H1 (cell line): ENCODE results near the gene EMP2. TPM values are rescaled to one million over a fixed set of nuclear protein-coding genes. Genes with fewer than 3 reads are reported as not detected.

ENCODE experiments used
- CTCF ChIA-PET: fragments of 300-600 bp; sonication (Branson Sonifier 250); formaldehyde crosslinking; loops from one replicate; lab custom pipeline; 2021; ENCODE audit not compliant: partially characterized antibody; lab: Charles Lee
- POLR2A ChIA-PET: fragments of 300-600 bp; sonication (Branson Sonifier 250); formaldehyde crosslinking; loops from one replicate; lab custom pipeline; 2021; ENCODE audit warnings: inconsistent platforms; ENCODE audit not compliant: partially characterized antibody; lab: Charles Lee
- DNase-seq, 2 experiments: peaks; one replicate each; pipeline versions ENCODE4 v3.0.0 to v3.0.0-alpha.2; 2010 to 2022; ENCODE audit warnings: low spot score in 2 of 2, low read depth in 1 of 2, mixed read lengths in 1 of 2
- FAIRE-seq: peaks from 2 replicates; lab custom pipeline; 2011; peaks lifted over from hg19 to GRCh38; lab: Jason Lieb, UNC
- H2AFZ ChIP-seq: 2 replicates; pipeline ENCODE4 v1.8.1; 2012; ENCODE audit warnings: low read length, inconsistent platforms
- H2AK5ac ChIP-seq: 2 replicates; pipeline ENCODE4 v1.6.1; 2013; ENCODE audit warnings: low read depth, low read length
- H2BK120ac ChIP-seq: replicated peaks from 2 replicates; pipeline ENCODE3; 2013; ENCODE audit warnings: low read depth, low read length, inconsistent platforms
- H2BK12ac ChIP-seq: 2 replicates; pipeline ENCODE4 v1.6.1; 2013; ENCODE audit warnings: low read depth, low read length
- H2BK15ac ChIP-seq: 2 replicates; pipeline ENCODE4 v1.6.1; 2013; ENCODE audit warnings: low read length
- H2BK20ac ChIP-seq: 2 replicates; pipeline ENCODE4 v1.6.1; 2013; ENCODE audit warnings: low read length
- H2BK5ac ChIP-seq: 2 replicates; pipeline ENCODE4 v1.6.1; 2013; ENCODE audit warnings: low read depth, low read length
- H3K14ac ChIP-seq: 2 replicates; pipeline ENCODE4 v1.6.1; 2013; ENCODE audit warnings: inconsistent platforms; ENCODE audit not compliant: insufficient read length
- H3K18ac ChIP-seq: 2 replicates; pipeline ENCODE4 v1.6.1; 2013; ENCODE audit warnings: low read length; ENCODE audit errors: extremely low read depth
- H3K23ac ChIP-seq: 2 replicates; pipeline ENCODE4 v1.6.1; 2013; ENCODE audit warnings: inconsistent platforms; ENCODE audit not compliant: insufficient read length
- H3K23me2 ChIP-seq: 2 replicates; pipeline ENCODE4 v1.6.1; 2013; ENCODE audit warnings: low read depth, low read length
- H3K27ac ChIP-seq: 2 replicates; pipeline ENCODE4 v1.6.1; 2011; ENCODE audit warnings: low read depth, low read length, inconsistent platforms
- H3K27me3 ChIP-seq, 4 experiments: replicated peaks in 1 of 4; 1 replicate in 1 of 4; 2 replicates in 3 of 4; pipeline versions ENCODE4 v1.6.1 to v1.8.1; 2011 to 2013; ENCODE audit warnings: low read length in 3 of 4, mild to moderate bottlenecking in 3 of 4, inconsistent platforms in 2 of 4, mixed read lengths in 2 of 4, moderate library complexity in 1 of 4; ENCODE audit not compliant: control insufficient read depth in 3 of 4, insufficient read depth in 3 of 4; ENCODE audit errors: extremely low read depth in 1 of 4
- H3K36me3 ChIP-seq, 4 experiments: 2 replicates each; pipeline versions ENCODE4 v1.6.1 to v1.8.1; 2011 to 2013; ENCODE audit warnings: mild to moderate bottlenecking in 4 of 4, low read length in 3 of 4, moderate library complexity in 2 of 4, control low read depth in 1 of 4, inconsistent platforms in 1 of 4; ENCODE audit not compliant: insufficient read depth in 4 of 4, control insufficient read depth in 2 of 4
- H3K4ac ChIP-seq: replicated peaks from 2 replicates; pipeline ENCODE3; 2013; ENCODE audit warnings: low read length, low read depth, mixed read lengths, inconsistent platforms; ENCODE audit not compliant: insufficient read length
- H3K4me1 ChIP-seq, 4 experiments: replicated peaks in 1 of 4; 1 replicate in 1 of 4; 2 replicates in 3 of 4; pipeline versions ENCODE4 v1.6.1 to v1.8.1; 2011 to 2013; ENCODE audit warnings: low read length in 3 of 4, inconsistent platforms in 2 of 4, mixed read lengths in 1 of 4; ENCODE audit not compliant: insufficient read depth in 4 of 4, control insufficient read depth in 3 of 4
- H3K4me2 ChIP-seq, 2 experiments: 2 replicates each; pipeline versions ENCODE4 v1.6.1 to v1.8.1; 2011 to 2013; ENCODE audit warnings: low read depth in 2 of 2, low read length in 2 of 2, control low read depth in 1 of 2, inconsistent platforms in 1 of 2, mild to moderate bottlenecking in 1 of 2; ENCODE audit not compliant: insufficient read depth in 1 of 2
- H3K4me3 ChIP-seq, 4 experiments: fragments of 200-600, 300-600 bp in 1 of 4; sonication (generic), shearing (Covaris generic), sonication (Bioruptor Twin) in 1 of 4; 2 replicates each; pipeline versions ENCODE4 v1.5.1 to v1.8.1; 2011 to 2016; ENCODE audit warnings: low read length in 4 of 4, low read depth in 3 of 4, control low read depth in 2 of 4, inconsistent platforms in 2 of 4, mild to moderate bottlenecking in 2 of 4, mixed read lengths in 1 of 4, moderate library complexity in 1 of 4; ENCODE audit not compliant: insufficient read depth in 2 of 4; ENCODE audit errors: extremely low read depth in 1 of 4
- H3K56ac ChIP-seq: replicated peaks from 2 replicates; pipeline ENCODE3; 2013; ENCODE audit warnings: low read depth, mild to moderate bottlenecking, mixed read lengths, low read length, inconsistent platforms; ENCODE audit not compliant: insufficient read length
- H3K79me1 ChIP-seq: 2 replicates; pipeline ENCODE4 v1.6.1; 2013; ENCODE audit warnings: low read depth, low read length, control low read depth
- H3K79me2 ChIP-seq, 2 experiments: 2 replicates each; pipeline versions ENCODE4 v1.6.1 to v1.8.1; 2012 to 2013; ENCODE audit warnings: low read length in 2 of 2, mild to moderate bottlenecking in 2 of 2, inconsistent platforms in 1 of 2; ENCODE audit not compliant: insufficient read depth in 2 of 2, control insufficient read depth in 1 of 2
- H3K9ac ChIP-seq, 4 experiments: replicated peaks in 1 of 4; 1 replicate in 1 of 4; 2 replicates in 3 of 4; pipeline versions ENCODE4 v1.6.1 to v1.8.1; 2011 to 2013; ENCODE audit warnings: low read depth in 3 of 4, low read length in 3 of 4, control low read depth in 2 of 4, mild to moderate bottlenecking in 2 of 4, moderate library complexity in 2 of 4, inconsistent platforms in 1 of 4; ENCODE audit errors: extremely low read depth in 1 of 4
- H3K9me3 ChIP-seq, 2 experiments: 2 replicates each; pipeline versions ENCODE4 v1.6.1 to v1.8.1; 2012 to 2013; ENCODE audit warnings: mild to moderate bottlenecking in 2 of 2, moderate library complexity in 2 of 2, control low read depth in 1 of 2, inconsistent platforms in 1 of 2, low read depth in 1 of 2, low read length in 1 of 2, mixed read lengths in 1 of 2; ENCODE audit not compliant: insufficient read depth in 2 of 2
- H4K20me1 ChIP-seq, 2 experiments: replicated peaks in 1 of 2; 2 replicates each; pipeline versions ENCODE3 to v1.8.1; 2011 to 2013; ENCODE audit warnings: inconsistent platforms in 2 of 2, low read length in 2 of 2, mild to moderate bottlenecking in 1 of 2; ENCODE audit not compliant: insufficient read depth in 2 of 2, control insufficient read depth in 1 of 2
- H4K5ac ChIP-seq: 2 replicates; pipeline ENCODE4 v1.6.1; 2013; ENCODE audit warnings: low read length, low read depth, mixed read lengths, inconsistent platforms; ENCODE audit not compliant: insufficient read length
- H4K8ac ChIP-seq: 2 replicates; pipeline ENCODE4 v1.8.0; 2013; ENCODE audit warnings: mild to moderate bottlenecking, moderate library complexity, low read length, inconsistent platforms; ENCODE audit not compliant: insufficient read depth; ENCODE audit errors: extremely low read depth
- H4K91ac ChIP-seq: replicated peaks from 2 replicates; pipeline ENCODE3; 2013; ENCODE audit warnings: low read length, mixed read lengths, inconsistent platforms; ENCODE audit not compliant: insufficient read length
- BRCA1 ChIP-seq: IDR thresholded peaks from 2 replicates; pipeline ENCODE4 v1.6.1; 2012; ENCODE audit warnings: low read depth, low read length, improper control_type of control experiment
- HDAC2 ChIP-seq, 2 experiments: fragments of 300-600 bp in 1 of 2; sonication (generic) in 1 of 2; IDR thresholded peaks; 2 replicates each; pipeline ENCODE4 v1.6.1; 2011 to 2012; ENCODE audit warnings: low read depth in 2 of 2, low read length in 2 of 2, mild to moderate bottlenecking in 2 of 2, moderate library complexity in 2 of 2, borderline replicate concordance in 1 of 2, inconsistent platforms in 1 of 2
- KDM1A ChIP-seq: fragments of 200-600, 300-600 bp; sonication (generic); IDR thresholded peaks from 2 replicates; pipeline ENCODE4 v1.7.1; 2016; ENCODE audit warnings: mild to moderate bottlenecking, low read length, borderline replicate concordance
- NRF1 ChIP-seq: IDR thresholded peaks from 2 replicates; pipeline ENCODE4 v1.6.1; 2011; ENCODE audit warnings: mild to moderate bottlenecking, low read depth, low read length, improper control_type of control experiment
- POU5F1 ChIP-seq: IDR thresholded peaks from 2 replicates; pipeline ENCODE4 v1.6.1; 2011; ENCODE audit warnings: low read depth, mild to moderate bottlenecking, low read length, moderate library complexity
- RXRA ChIP-seq: IDR thresholded peaks from 2 replicates; pipeline ENCODE4 v1.6.1; 2011; ENCODE audit warnings: low read depth, mild to moderate bottlenecking, low read length, moderate library complexity; ENCODE audit not compliant: insufficient read depth
- SP1 ChIP-seq: IDR thresholded peaks from 2 replicates; pipeline ENCODE4 v1.6.1; 2011; ENCODE audit warnings: low read depth, low read length
- SP2 ChIP-seq: IDR thresholded peaks from 2 replicates; pipeline ENCODE4 v1.6.1; 2012; ENCODE audit warnings: mild to moderate bottlenecking, low read length, inconsistent platforms
- WGBS, 2 experiments: shearing (Covaris generic) in 1 of 2; methylation state at CpG; one replicate each; pipeline versions ENCODE4 v1.1.6 to v1.1.7; 2013 to 2015; ENCODE audit warnings: low lambda C conversion rate in 2 of 2, mixed read lengths in 2 of 2, inconsistent platforms in 1 of 2, low coverage in 1 of 2, missing lambda C conversion rate in 1 of 2; ENCODE audit not compliant: insufficient replicate concordance in 2 of 2, insufficient coverage in 1 of 2, insufficient read length in 1 of 2; ENCODE audit errors: extremely low coverage in 1 of 2, missing lambda C conversion rate in 1 of 2; 5-methylcytosine and 5-hydroxymethylcytosine counted together
- polyA plus RNA-seq, 7 experiments: library from polyadenylated mRNA; depleted of rRNA in 3 of 7; stranded (reverse) in 5 of 7; unstranded in 2 of 7; fragments of >200 nt in 5 of 7; fragments of 200-250 nt in 2 of 7; gene quantifications; 1 replicate in 5 of 7; 2 replicates in 1 of 7; 4 replicates in 1 of 7; pipeline versions ENCODE4 v1.2.1 to v1.2.3, GENCODE V29; 2011 to 2013; ENCODE audit warnings: missing spikeins in 2 of 7, mixed read lengths in 2 of 7
- total RNA-seq: library from RNA; stranded (reverse); fragmentation: NEBNext Ultra II Directional; extraction: Animal tissue kit (Norgen Biotek cat#: 25700); gene quantifications from 2 replicates; pipeline ENCODE4 v1.2.1, GENCODE V29; 2021
- TF ChIP-seq, protein P1 (sequence below): IDR thresholded peaks from 2 replicates; pipeline ENCODE4 v1.6.1; 2011; ENCODE audit warnings: low read length, improper control_type of control experiment
- TF ChIP-seq, protein P2 (sequence below): IDR thresholded peaks from 2 replicates; pipeline ENCODE4 v1.6.1; 2012; ENCODE audit warnings: inconsistent platforms

Gene EMP2
- total and polyA plus RNA-seq, 2 of the 8 experiments (the other 6 are each of a cell fraction or from before 2014, with no cell fraction given) = 22.6 to 23.3 TPM

DNA sequence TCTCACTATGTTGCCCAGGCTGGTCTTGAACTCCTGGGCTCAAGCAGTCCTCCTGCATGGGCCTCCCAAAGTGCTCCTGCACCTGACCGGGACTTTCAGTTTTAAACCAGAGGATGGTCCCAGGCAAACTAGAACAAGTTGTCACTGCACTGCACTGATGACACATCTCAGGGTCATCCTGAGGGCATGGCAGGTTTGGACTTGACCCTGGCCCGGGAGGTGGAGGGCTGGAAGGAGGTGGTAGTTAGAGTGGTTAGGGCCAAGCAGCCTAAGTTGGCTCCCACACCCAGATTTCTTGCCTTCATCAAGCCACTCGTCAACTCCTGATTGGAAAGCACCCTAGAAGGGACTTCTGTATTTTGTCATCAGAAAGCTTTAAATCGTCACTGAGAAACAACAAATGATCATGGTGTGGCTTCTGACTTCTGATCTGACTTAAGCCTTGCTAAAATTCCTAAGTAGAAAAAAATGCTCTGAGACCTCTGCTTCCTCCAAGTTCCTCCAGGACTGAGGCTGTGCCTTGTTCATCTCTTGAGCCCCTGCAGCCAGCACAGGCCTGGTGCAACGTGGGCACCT lies 43.5 kb downstream of the EMP2 start:
- WGBS, 2 experiments = 90% methylated on average over 5 of the region's 5 CpGs; no CpG with 5 or more reads in 1 of the 2 experiments
- Histone ChIP-seq H3K4me2 (no peak overlapping the region), H3K4me3 (no peak overlapping the region), H4K5ac (no peak overlapping the region), H3K9me3 (no peaks in the 10 kb centered on the region), H2AK5ac (no peak overlapping the region), H3K14ac (no peak overlapping the region), H3K23ac (no peak overlapping the region), H2AFZ (no peak overlapping the region), H2BK15ac (no peak overlapping the region), H2BK20ac (no peak overlapping the region), H3K27me3 (no peaks in the 10 kb centered on the region), H4K20me1 (no peaks in the 10 kb centered on the region), H2BK12ac (no peak overlapping the region), H3K36me3 (no peaks in the 10 kb centered on the region; a peak in 2 of 8 replicates), H3K79me1 (no peaks in the 10 kb centered on the region), H3K79me2 (no peaks in the 10 kb centered on the region), H3K23me2 (no peaks in the 10 kb centered on the region), H3K4me1 (no peaks in the 10 kb centered on the region), H3K56ac (no peak overlapping the region), H3K27ac (no peak overlapping the region), H3K9ac (no peak overlapping the region), H3K18ac (no peak overlapping the region), H3K4ac (no peak overlapping the region), H2BK5ac (no peak overlapping the region), H4K8ac (no peak overlapping the region), H2BK120ac (no peak overlapping the region), H4K91ac (no peak overlapping the region)
- ChIA-PET CTCF (interaction anchor here (0.7 kb wide), 1 partner anchor 16 kb away, joined by 3 read pairs; no protein-coding TSS in a partner anchor), POLR2A (no interaction called here)
- FAIRE-seq = no peak
- DNase-seq = no peak
- TF ChIP-seq HDAC2 (IDR thresholded peaks at IDR 0.05; ENCODE audit: borderline replicate concordance in 1 of 2, low read depth in 2 of 2, low read length in 2 of 2) (no peak), POU5F1 (no peak), KDM1A (no peak), NRF1 (no peak), SP1 (no peak), RXRA (no peak), BRCA1 (no peak), SP2 (no peak)
- TF ChIP-seq, protein P1, sequence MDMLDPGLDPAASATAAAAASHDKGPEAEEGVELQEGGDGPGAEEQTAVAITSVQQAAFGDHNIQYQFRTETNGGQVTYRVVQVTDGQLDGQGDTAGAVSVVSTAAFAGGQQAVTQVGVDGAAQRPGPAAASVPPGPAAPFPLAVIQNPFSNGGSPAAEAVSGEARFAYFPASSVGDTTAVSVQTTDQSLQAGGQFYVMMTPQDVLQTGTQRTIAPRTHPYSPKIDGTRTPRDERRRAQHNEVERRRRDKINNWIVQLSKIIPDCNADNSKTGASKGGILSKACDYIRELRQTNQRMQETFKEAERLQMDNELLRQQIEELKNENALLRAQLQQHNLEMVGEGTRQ = no peak
- TF ChIP-seq, protein P2, sequence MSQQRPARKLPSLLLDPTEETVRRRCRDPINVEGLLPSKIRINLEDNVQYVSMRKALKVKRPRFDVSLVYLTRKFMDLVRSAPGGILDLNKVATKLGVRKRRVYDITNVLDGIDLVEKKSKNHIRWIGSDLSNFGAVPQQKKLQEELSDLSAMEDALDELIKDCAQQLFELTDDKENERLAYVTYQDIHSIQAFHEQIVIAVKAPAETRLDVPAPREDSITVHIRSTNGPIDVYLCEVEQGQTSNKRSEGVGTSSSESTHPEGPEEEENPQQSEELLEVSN = no peak
